Tibial artery (tissue), 4 donors: Measurements from ENCODE around the gene TAS2R1.

Source experiments
- DNase-seq, 2 donors: peaks; one replicate each; pipeline ENCODE4 v3.0.0-alpha.2; 2019
- H3K27ac ChIP-seq, 2 donors: fragments of 200-600 bp; sonication (generic) in 1 of 2; 1 replicate in 1 of 2; 2 replicates in 1 of 2; pipeline ENCODE4 v1.5.1; 2018 to 2019; ENCODE audit warnings: mild to moderate bottlenecking in 1 of 2
- H3K27me3 ChIP-seq, 2 donors: fragments of 200-600 bp; sonication (generic) in 1 of 2; one replicate each; pipeline versions ENCODE4 v1.5.1 to v1.6.0; 2016 to 2019
- H3K36me3 ChIP-seq, 3 donors: fragments of 200-600 bp; sonication (generic) in 2 of 3; one replicate each; pipeline ENCODE4 v1.5.1; 2016 to 2019; ENCODE audit warnings: mild to moderate bottlenecking in 2 of 3
- H3K4me1 ChIP-seq, 4 donors: fragments of 200-600 bp; sonication (generic) in 2 of 4; 1 replicate in 3 of 4; 2 replicates in 1 of 4; pipeline ENCODE4 v1.5.1; 2016 to 2019
- H3K4me3 ChIP-seq, 2 donors: fragments of 200-600 bp; sonication (generic) in 1 of 2; 1 replicate in 1 of 2; 2 replicates in 1 of 2; pipeline ENCODE4 v1.5.1; 2018 to 2019; ENCODE audit warnings: mild to moderate bottlenecking in 2 of 2
- H3K9me3 ChIP-seq, 3 donors: fragments of 200-600 bp; sonication (generic) in 1 of 3; one replicate each; pipeline ENCODE4 v1.5.1; 2016 to 2019
- intact Hi-C: fragments of 100-400 bp; cut with DNase I; formaldehyde crosslinking; loops from one replicate; pipeline ENCODE4 v1.15.0; 2023; ENCODE audit warnings: low total_unique reads
- TF ChIP-seq, protein P1 (sequence below), 2 experiments: fragments of 200-600 bp in 1 of 2; fragments of 450-650 bp in 1 of 2; IDR thresholded peaks; one replicate each; pipeline ENCODE4 v1.5.1; 2017 to 2019; ENCODE audit warnings: antibody characterized with exemption in 2 of 2, mild to moderate bottlenecking in 1 of 2, moderate library complexity in 1 of 2

Gene TAS2R1

DNA sequence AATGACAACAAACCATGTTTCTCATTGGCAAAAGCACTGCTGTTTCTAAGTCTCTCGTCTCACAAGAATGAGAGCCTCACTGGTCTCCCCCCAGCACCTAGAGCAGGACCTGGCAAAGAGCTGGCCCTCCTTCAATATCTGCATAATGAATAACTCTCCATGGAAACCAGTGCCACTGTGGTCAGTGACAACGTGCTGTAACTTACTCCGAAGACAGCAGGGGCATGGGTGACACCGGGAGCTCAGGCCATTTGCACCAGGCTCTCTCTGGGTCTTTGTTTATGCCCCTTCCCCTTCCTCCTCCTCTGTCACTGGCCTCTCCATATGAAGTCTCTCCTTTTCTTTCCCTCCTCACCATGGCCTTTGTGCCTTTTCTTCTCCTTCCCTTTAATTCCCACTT is 33.3 kb downstream of the TAS2R1 start:
- H3K9me3 ChIP-seq, result no peaks in the 10 kb centered on the region
- TF ChIP-seq, protein P1, sequence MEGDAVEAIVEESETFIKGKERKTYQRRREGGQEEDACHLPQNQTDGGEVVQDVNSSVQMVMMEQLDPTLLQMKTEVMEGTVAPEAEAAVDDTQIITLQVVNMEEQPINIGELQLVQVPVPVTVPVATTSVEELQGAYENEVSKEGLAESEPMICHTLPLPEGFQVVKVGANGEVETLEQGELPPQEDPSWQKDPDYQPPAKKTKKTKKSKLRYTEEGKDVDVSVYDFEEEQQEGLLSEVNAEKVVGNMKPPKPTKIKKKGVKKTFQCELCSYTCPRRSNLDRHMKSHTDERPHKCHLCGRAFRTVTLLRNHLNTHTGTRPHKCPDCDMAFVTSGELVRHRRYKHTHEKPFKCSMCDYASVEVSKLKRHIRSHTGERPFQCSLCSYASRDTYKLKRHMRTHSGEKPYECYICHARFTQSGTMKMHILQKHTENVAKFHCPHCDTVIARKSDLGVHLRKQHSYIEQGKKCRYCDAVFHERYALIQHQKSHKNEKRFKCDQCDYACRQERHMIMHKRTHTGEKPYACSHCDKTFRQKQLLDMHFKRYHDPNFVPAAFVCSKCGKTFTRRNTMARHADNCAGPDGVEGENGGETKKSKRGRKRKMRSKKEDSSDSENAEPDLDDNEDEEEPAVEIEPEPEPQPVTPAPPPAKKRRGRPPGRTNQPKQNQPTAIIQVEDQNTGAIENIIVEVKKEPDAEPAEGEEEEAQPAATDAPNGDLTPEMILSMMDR (IDR thresholded peaks at IDR 0.05), result no peak
- no peaks in the 10 kb centered on the region for H3K27me3 ChIP-seq
- DNase-seq, result no peak
- intact Hi-C loops, result no loop called here
- H3K4me3 ChIP-seq, result no peak overlapping the region
- H3K36me3 ChIP-seq, result no peaks in the 10 kb centered on the region
- no peak overlapping the region for H3K27ac ChIP-seq
- no peaks in the 10 kb centered on the region for H3K4me1 ChIP-seq

DNA sequence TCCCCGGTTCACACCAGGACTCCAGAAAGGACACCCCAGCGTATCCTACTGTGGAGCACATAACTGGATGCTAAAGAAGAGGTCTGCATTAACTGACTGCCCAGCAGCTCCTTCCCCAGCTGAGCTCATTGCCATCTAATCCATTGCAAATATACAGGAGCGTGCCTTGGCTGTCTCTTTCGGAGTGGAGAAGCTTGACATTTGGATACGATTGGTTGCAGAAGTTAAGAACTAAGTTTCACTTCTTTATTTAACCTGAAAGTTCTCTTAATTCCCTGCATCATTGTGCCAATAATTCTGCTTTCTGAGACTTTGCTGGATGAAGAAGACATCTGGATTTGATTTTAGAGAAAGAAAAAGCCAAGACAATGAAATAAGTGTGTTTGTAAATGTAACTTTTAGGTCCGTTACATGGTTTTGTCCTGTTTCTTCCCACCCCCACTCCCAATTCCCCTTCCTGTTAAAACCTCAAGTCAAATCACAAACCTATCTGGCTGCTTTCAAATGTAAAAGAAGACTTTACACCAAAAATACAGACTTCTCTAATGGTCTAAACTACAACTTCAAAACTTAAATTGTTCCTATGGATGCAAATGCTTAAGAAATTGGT is 33.9 kb downstream of the TAS2R1 start:
- intact Hi-C loops, result no loop called here
- no peak overlapping the region for H3K4me3 ChIP-seq
- H3K27ac ChIP-seq, result no peak overlapping the region
- H3K36me3 ChIP-seq, result no peaks in the 10 kb centered on the region
- TF ChIP-seq, protein P1 (IDR thresholded peaks at IDR 0.05), result no peak
- H3K27me3 ChIP-seq, result no peaks in the 10 kb centered on the region
- no peaks in the 10 kb centered on the region for H3K4me1 ChIP-seq
- H3K9me3 ChIP-seq, result no peaks in the 10 kb centered on the region
- no peak for DNase-seq

DNA sequence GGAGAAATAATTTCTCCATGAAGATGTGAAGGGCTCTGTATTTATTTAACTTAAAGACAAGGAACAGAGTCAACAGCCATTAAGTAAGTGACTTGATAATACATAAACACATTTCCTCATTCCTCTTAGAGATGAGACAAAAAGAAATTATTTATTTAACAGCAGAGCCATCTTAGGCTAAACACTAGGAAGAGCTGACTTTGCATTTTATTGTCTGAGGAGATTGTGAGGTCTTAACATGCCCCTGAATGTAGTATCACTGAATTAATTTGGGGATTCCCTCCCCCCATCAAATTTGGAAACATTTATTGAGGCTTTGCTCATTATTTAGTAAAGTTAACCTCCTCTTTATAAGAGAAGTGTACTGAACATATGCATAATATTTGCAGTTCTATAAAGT is 35.2 kb downstream of the TAS2R1 start:
- Histone ChIP-seq H3K4me3 (no peak overlapping the region), H3K27ac (no peak overlapping the region), H3K9me3 (no peaks in the 10 kb centered on the region), H3K27me3 (no peaks in the 10 kb centered on the region), H3K36me3 (no peaks in the 10 kb centered on the region), H3K4me1 (no peaks in the 10 kb centered on the region)
- intact Hi-C loops, result no loop called here
- DNase-seq, result no peak
- TF ChIP-seq, protein P1 (IDR thresholded peaks at IDR 0.05), result no peak

DNA sequence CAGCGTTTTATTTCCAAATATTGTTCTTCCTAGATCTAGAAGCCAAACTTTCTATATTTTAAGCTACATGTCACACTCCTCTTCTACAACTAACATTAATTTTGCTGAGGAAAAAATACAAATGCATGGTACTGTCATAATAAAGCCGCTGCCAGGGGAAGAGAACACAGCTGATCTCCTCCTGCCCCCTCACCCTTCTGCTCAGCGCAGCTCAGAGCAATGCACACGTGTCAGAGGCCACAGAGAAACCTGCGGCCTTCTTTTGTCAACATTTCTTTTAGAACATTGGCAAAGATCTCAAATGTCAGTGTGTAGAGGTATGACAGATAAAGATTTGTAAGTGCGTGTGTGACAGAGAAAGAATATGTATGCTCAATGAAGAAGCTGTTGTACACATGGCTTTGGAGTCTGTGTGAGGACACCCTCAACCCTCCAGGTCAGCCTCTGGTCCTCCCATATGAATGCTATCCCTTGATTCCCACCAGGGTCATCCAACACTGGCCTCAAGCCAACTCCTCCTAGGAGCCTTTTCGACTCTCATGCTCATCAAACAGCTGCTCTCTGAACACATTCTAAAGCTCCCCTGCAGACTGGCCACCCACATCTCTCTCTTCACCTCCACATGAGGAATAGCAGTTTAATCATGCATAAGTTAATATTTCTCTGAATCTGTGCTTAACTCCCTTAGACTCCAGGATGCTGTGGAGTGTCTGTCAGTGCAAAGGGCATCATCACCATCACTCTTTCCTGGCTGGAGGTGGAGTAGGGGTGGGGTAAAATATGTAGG is 40.9 kb downstream of the TAS2R1 start:
- no peak overlapping the region for H3K27ac ChIP-seq
- TF ChIP-seq, protein P1 (IDR thresholded peaks at IDR 0.05), result no peak
- no peak for DNase-seq
- no peaks in the 10 kb centered on the region for H3K36me3 ChIP-seq
- intact Hi-C loops, result no loop called here
- no peaks in the 10 kb centered on the region for H3K9me3 ChIP-seq
- H3K27me3 ChIP-seq, result no peaks in the 10 kb centered on the region
- no peak overlapping the region for H3K4me3 ChIP-seq
- no peaks in the 10 kb centered on the region for H3K4me1 ChIP-seq

DNA sequence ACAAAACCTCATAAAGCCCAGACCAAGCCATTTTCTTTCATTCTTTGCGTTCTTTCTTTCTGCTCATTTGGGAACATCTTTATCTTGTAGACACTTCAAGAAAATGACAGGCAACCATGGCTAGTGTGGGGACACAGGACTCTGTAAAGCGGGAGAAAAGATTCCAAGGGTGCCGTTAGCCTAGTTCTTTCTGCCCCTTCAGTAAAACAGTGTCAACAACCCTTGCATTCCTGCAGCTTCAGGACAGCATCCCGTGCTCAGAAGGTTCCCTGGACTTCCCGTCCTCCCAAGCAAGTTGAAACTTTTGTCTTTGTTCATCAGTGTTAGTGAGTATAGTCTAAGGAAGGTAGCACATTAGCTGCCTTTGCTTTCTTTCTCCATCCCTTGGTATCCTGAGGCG is 41.9 kb downstream of the TAS2R1 start:
- Histone ChIP-seq H3K4me3 (no peak overlapping the region), H3K27me3 (no peaks in the 10 kb centered on the region), H3K9me3 (no peaks in the 10 kb centered on the region), H3K4me1 (no peaks in the 10 kb centered on the region), H3K36me3 (no peaks in the 10 kb centered on the region), H3K27ac (no peak overlapping the region)
- TF ChIP-seq, protein P1 (IDR thresholded peaks at IDR 0.05), result no peak
- intact Hi-C loops, result no loop called here
- no peak for DNase-seq
